Progenitor cell of endocrine pancreas (in vitro differentiated cells): ENCODE results near the gene QRICH1. TPM values are rescaled to one million over a fixed set of nuclear protein-coding genes. Genes with fewer than 3 reads are reported as not detected.

Experiments
- DNase-seq: peaks from one replicate; pipeline ENCODE4 v3.0.0; 2021; ENCODE audit warnings: low spot score; ENCODE audit not compliant: unreplicated experiment
- H3K27ac Mint-ChIP-seq: 2 replicates; pipeline ENCODE4 v1.8.0; 2021; ENCODE audit warnings: mild to moderate bottlenecking, moderate library complexity, mixed read lengths
- H3K27me3 Mint-ChIP-seq: 2 replicates; pipeline ENCODE4 v1.8.0; 2021; ENCODE audit warnings: mixed read lengths
- H3K36me3 Mint-ChIP-seq: 2 replicates; pipeline ENCODE4 v1.8.0; 2022; ENCODE audit warnings: mixed read lengths; ENCODE audit not compliant: insufficient read depth
- H3K4me1 Mint-ChIP-seq: 2 replicates; pipeline ENCODE4 v1.8.0; 2021; ENCODE audit warnings: low read depth, mixed read lengths
- H3K4me3 Mint-ChIP-seq: 2 replicates; pipeline ENCODE4 v1.8.0; 2021; ENCODE audit warnings: low read depth, mild to moderate bottlenecking, moderate library complexity, mixed read lengths
- H3K9me3 Mint-ChIP-seq: 2 replicates; pipeline ENCODE4 v1.8.0; 2021; ENCODE audit warnings: low read depth, mixed read lengths
- total RNA-seq: library from RNA; stranded (reverse); gene quantifications from 2 replicates; pipeline ENCODE4 v1.2.1, GENCODE V29; 2021
- TF ChIP-seq, protein P1 (sequence below): fragments of 200-600 bp; sonication (generic); IDR thresholded peaks from one replicate; pipeline ENCODE4 v1.5.0; 2021; ENCODE audit warnings: antibody characterized with exemption, mild to moderate bottlenecking; ENCODE audit not compliant: unreplicated experiment

QRICH1 gene
- total RNA-seq, 1 donor from 2014 or later = 130 TPM

DNA sequence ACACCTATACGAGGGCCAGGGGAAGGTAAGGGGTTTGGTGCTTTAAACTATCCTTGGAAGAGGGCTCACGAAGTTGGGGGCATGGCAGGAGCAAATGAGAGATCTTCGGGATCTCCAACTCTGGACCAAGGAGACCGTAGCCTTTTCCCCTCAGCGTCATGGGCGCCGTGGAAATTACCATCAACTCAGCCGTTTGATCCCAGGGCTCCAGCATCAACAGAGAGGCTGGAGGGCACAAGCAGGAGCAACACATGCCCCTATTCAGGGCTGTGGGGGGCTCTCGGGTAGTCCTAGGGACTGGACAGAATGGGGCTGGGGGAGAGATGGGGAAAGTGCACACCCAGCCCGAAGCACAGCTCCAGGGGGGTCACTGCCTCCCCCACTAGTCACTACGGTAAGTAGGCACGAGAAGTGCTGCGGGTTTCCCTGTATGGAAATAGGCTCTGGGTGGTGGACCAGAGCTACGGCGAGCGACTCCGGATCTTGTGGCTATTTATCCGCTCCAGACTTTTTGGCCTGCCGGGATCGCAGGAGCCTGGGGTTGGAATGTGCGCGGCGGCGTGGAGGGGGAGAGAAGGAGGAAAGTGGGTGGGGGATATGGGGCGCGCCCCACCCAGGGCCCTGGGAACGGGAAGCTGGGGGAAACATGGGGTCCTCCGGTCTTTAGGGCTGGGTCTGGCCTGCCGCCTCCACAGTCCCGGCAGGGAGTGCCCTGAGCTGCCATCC is 39.5 kb upstream of the QRICH1 start:
- TF ChIP-seq, protein P1, sequence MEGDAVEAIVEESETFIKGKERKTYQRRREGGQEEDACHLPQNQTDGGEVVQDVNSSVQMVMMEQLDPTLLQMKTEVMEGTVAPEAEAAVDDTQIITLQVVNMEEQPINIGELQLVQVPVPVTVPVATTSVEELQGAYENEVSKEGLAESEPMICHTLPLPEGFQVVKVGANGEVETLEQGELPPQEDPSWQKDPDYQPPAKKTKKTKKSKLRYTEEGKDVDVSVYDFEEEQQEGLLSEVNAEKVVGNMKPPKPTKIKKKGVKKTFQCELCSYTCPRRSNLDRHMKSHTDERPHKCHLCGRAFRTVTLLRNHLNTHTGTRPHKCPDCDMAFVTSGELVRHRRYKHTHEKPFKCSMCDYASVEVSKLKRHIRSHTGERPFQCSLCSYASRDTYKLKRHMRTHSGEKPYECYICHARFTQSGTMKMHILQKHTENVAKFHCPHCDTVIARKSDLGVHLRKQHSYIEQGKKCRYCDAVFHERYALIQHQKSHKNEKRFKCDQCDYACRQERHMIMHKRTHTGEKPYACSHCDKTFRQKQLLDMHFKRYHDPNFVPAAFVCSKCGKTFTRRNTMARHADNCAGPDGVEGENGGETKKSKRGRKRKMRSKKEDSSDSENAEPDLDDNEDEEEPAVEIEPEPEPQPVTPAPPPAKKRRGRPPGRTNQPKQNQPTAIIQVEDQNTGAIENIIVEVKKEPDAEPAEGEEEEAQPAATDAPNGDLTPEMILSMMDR = no peak
- peaks cover 14% of the 10 kb centered on the region for H3K4me1 Mint-ChIP-seq
- no peaks in the 10 kb centered on the region for H3K27me3 Mint-ChIP-seq
- H3K27ac Mint-ChIP-seq = peak overlapping the region; percentile 95
- H3K36me3 Mint-ChIP-seq = no peaks in the 10 kb centered on the region
- peak; percentile 70 for DNase-seq
- no peaks in the 10 kb centered on the region for H3K9me3 Mint-ChIP-seq
- peak overlapping the region; percentile 88 for H3K4me3 Mint-ChIP-seq

DNA sequence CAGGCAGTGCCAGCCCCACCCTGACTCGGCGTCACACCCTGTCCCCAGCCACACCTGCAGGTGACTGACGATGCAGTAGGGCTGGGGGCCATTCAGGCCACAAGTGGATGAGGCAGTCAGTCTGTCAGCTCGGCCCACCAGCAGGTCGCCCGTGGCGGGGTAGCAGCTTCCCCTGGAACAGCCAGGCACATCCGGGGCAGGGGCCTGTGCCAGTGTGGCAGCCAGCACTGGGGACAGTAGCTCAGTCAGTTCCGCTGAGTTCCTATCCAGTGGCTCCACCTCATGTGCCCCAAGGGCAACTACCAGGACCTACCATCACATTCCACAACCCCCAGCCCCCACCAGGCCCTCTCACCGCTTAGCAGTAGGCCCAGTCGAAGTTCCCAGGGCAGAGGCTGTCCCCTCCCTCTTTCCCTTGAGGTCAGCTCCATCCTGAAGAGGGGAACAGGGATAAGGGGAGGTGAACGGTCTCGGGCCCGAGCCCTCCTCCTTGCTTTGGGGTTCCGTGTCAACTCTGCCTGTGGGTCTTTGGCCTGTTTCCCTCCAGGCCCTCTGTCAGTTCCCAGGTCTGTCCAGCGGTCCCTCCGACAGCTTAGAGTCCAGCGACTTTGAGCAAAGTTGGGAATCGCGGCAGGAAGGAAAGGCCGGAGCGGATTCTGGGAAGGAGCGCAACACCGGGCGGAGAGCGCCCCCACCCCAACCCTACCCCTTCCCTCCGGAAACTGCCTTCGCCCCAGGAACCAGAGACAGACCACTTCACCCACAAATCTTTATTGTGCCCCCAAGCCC is 38.8 kb upstream of the QRICH1 start, which contains the start of gene LAMB2:
TSS of gene LAMB2 (minus strand) at position 614 of the 789 bp plus-strand sequence. CDS start at position 431, 183 bp downstream.
- TF ChIP-seq, protein P1 = no peak
- H3K27me3 Mint-ChIP-seq = no peaks in the 10 kb centered on the region
- H3K4me3 Mint-ChIP-seq = peak within 1 kb of the TSS; percentile 88
- H3K27ac Mint-ChIP-seq = peak within 1 kb of the TSS; percentile 95
- H3K4me1 Mint-ChIP-seq = peaks cover 14% of the 10 kb centered on the region
- peak; percentile 57 for DNase-seq
- H3K36me3 Mint-ChIP-seq = no peaks in the 10 kb centered on the region
- H3K9me3 Mint-ChIP-seq = no peaks in the 10 kb centered on the region

DNA sequence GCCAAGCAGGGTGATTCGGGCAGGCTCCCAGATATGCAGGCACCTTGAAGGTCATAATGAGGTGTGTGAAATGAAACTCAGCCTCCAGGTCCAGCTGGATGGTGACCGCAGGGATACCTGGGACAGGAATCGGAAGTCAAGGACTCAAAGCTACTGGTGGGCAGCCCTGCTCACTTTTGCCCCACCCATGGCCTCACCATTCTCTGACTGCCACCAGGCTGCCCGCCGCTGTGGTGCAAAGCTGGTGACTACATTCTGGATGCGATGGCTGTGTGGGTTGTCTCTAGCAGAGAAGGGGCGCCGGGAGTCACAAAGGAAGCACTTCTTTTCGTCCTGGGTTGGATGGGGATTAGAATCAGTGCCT is 38.2 kb upstream of the QRICH1 start:
- Mint-ChIP-seq H3K27ac (peak overlapping the region; percentile 95), H3K36me3 (no peaks in the 10 kb centered on the region), H3K4me1 (peaks cover 14% of the 10 kb centered on the region), H3K27me3 (no peaks in the 10 kb centered on the region), H3K4me3 (peak overlapping the region; percentile 88), H3K9me3 (no peaks in the 10 kb centered on the region)
- TF ChIP-seq, protein P1 = no peak
- DNase-seq = no peak

DNA sequence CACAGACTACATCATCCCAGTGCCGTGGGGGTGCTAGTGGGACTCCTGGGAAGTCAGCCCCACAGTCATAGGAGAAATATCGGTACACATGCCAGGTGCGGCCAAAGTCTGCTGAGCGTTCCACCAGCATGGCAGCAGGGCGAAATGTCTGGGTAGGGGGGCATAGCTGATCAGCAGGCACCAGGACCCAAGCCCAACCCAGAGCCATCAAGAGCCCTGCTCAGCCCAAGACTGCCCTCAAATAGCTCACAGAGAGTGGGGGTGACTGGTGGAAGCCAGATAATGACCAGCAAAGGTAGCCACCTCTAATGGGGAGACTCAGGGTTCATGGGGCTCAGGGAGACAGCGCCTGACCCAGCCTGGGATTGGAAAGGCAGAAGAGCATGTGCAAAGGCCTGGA is 37.7 kb upstream of the QRICH1 start:
- no peak for DNase-seq
- TF ChIP-seq, protein P1 = no peak
- Mint-ChIP-seq H3K36me3 (no peaks in the 10 kb centered on the region), H3K27ac (peak overlapping the region; percentile 91), H3K9me3 (no peaks in the 10 kb centered on the region), H3K4me3 (peak overlapping the region; percentile 88), H3K4me1 (peaks cover 14% of the 10 kb centered on the region), H3K27me3 (no peaks in the 10 kb centered on the region)

DNA sequence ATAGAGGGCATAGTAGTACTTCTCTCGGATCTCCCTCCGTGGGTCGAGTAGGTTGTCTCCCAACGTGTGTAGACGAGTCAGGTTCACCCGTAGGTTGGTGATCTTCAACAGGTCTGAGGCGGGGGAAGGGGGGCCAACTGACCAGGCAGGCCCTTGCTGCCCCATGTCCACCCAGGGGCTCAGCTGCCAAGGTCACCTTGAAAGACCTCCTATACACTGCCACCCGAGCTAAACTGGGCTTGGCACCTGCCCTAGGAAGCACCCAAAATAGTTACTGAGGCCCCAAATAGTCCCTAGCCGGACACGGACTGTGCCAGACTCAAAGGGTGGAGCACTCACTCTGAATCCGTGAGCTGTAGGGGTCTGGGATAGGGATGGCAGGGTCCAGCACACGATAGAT is 37.2 kb upstream of the QRICH1 start:
- H3K9me3 Mint-ChIP-seq = no peaks in the 10 kb centered on the region
- no peaks in the 10 kb centered on the region for H3K36me3 Mint-ChIP-seq
- TF ChIP-seq, protein P1 = no peak
- H3K4me1 Mint-ChIP-seq = peaks cover 14% of the 10 kb centered on the region
- peak overlapping the region; percentile 88 for H3K4me3 Mint-ChIP-seq
- DNase-seq = no peak
- no peak overlapping the region for H3K27ac Mint-ChIP-seq
- H3K27me3 Mint-ChIP-seq = no peaks in the 10 kb centered on the region
